HepG2 (cell line): ENCODE results near the gene AQP6. TPM values are rescaled to one million over a fixed set of nuclear protein-coding genes. Genes with fewer than 3 reads are reported as not detected.

Experiments
- ATAC-seq: fragments of 200-7000 bp; cut with Tn5 transposase; 3 replicates; pipeline ENCODE4 v1.9.1; 2020; ENCODE audit warnings: mild to moderate bottlenecking, moderate library complexity
- BruUV-seq: library from RNA; stranded (reverse); fragments of 400-500 nt; replicated peaks from 2 replicates; lab custom pipeline; 2021; lab: Mats Ljungman, UMichigan
- CTCF ChIA-PET: fragments of 300-600 bp; formaldehyde crosslinking; extraction: SDS; loops from one replicate; lab custom pipeline; 2021; ENCODE audit warnings: low total read pairs, inconsistent platforms, low intra/inter-chr PET ratio; lab: Yijun Ruan, JAX
- POLR2A ChIA-PET: fragments of 350-600 bp; sonication (Branson Sonifier 250); formaldehyde crosslinking; loops from one replicate; lab custom pipeline; 2020; ENCODE audit warnings: antibody characterized with exemption, inconsistent platforms; lab: Yijun Ruan, JAX
- DNase-seq: peaks from one replicate; pipeline ENCODE4 v3.0.0-alpha.2; 2015; ENCODE audit warnings: low spot score
- FAIRE-seq: peaks from 3 replicates; lab custom pipeline; 2011; peaks lifted over from hg19 to GRCh38; lab: Jason Lieb, UNC
- H2AFZ ChIP-seq: one replicate; pipeline ENCODE4 v1.6.1; 2011; ENCODE audit warnings: low read length, inconsistent platforms
- H3K27ac ChIP-seq: fragments of 300-600 bp; 3 replicates; pipeline ENCODE4 v1.8.0; 2011; ENCODE audit warnings: mixed run types, mild to moderate bottlenecking, mixed read lengths, low read length, inconsistent platforms; ENCODE audit not compliant: insufficient read depth; ENCODE audit errors: extremely low read length
- H3K27me3 ChIP-seq, 2 experiments: fragments of 200-600 bp in 1 of 2; 2 replicates in 1 of 2; 3 replicates in 1 of 2; pipeline versions ENCODE4 v1.6.0 to v1.8.0; 2011; ENCODE audit warnings: low read length in 2 of 2, mild to moderate bottlenecking in 2 of 2, moderate library complexity in 2 of 2, inconsistent platforms in 1 of 2; ENCODE audit not compliant: insufficient read depth in 2 of 2, control insufficient read depth in 1 of 2
- H3K36me3 ChIP-seq, 2 experiments: fragments of 200-600 bp in 1 of 2; replicated peaks in 1 of 2; 2 replicates in 1 of 2; 3 replicates in 1 of 2; pipeline versions ENCODE4 v1.5.1 to v1.8.0; 2011; ENCODE audit warnings: low read length in 2 of 2, inconsistent platforms in 1 of 2; ENCODE audit not compliant: insufficient read depth in 2 of 2, control insufficient read depth in 1 of 2
- H3K4me1 ChIP-seq: 2 replicates; pipeline ENCODE4 v1.5.1; 2012; ENCODE audit warnings: low read length, inconsistent platforms; ENCODE audit not compliant: insufficient read depth
- H3K4me2 ChIP-seq: 2 replicates; pipeline ENCODE4 v1.6.0; 2011; ENCODE audit warnings: low read depth, low read length, inconsistent platforms
- H3K4me3 ChIP-seq, 3 experiments: fragments of 200-600 bp in 1 of 3; sonication (generic), shearing (Covaris generic) in 1 of 3; replicated peaks in 1 of 3; 2 replicates each; pipeline ENCODE4 v1.5.1; 2011 to 2016; ENCODE audit warnings: low read length in 3 of 3, inconsistent platforms in 2 of 3, low read depth in 2 of 3, mild to moderate bottlenecking in 2 of 3, control low read depth in 1 of 3, mixed read lengths in 1 of 3; ENCODE audit not compliant: insufficient read depth in 1 of 3
- H3K79me2 ChIP-seq: one replicate; pipeline ENCODE4 v1.6.1; 2011; ENCODE audit warnings: low read length, inconsistent platforms; ENCODE audit not compliant: insufficient read depth
- H3K9ac ChIP-seq: 2 replicates; pipeline ENCODE4 v1.6.0; 2011; ENCODE audit warnings: mild to moderate bottlenecking, low read depth, low read length, inconsistent platforms; ENCODE audit not compliant: insufficient read depth
- H3K9me3 ChIP-seq: 2 replicates; pipeline ENCODE4 v1.5.1; 2012; ENCODE audit warnings: mild to moderate bottlenecking, low read length
- H4K20me1 ChIP-seq: 2 replicates; pipeline ENCODE4 v1.6.0; 2011; ENCODE audit warnings: inconsistent platforms, mild to moderate bottlenecking, low read length, moderate library complexity; ENCODE audit not compliant: insufficient read depth
- ELF3 ChIP-seq: IDR thresholded peaks from 2 replicates; pipeline ENCODE4 v1.6.1; 2016; ENCODE audit warnings: missing genetic modification reagents, missing compliant biosample characterization
- GABPA ChIP-seq, 2 experiments: IDR thresholded peaks; 2 replicates each; pipeline ENCODE4 v1.6.1; 2011 to 2016; ENCODE audit warnings: low read depth in 2 of 2, low read length in 1 of 2, missing biosample characterization in 1 of 2, missing genetic modification characterization in 1 of 2
- HDAC2 ChIP-seq: sonication (generic); formaldehyde crosslinking; IDR thresholded peaks from 2 replicates; pipeline ENCODE4 v1.4.0; 2020; ENCODE audit warnings: missing genetic modification reagents
- MYPOP ChIP-seq: sonication (generic); formaldehyde crosslinking; IDR thresholded peaks from 2 replicates; pipeline ENCODE4 v1.8.1; 2023; ENCODE audit warnings: mild to moderate bottlenecking, moderate library complexity, missing genetic modification reagents
- NFATC3 ChIP-seq: sonication (generic); formaldehyde crosslinking; IDR thresholded peaks from 2 replicates; pipeline ENCODE4 v1.5.1; 2020; ENCODE audit warnings: mild to moderate bottlenecking, missing genetic modification reagents
- TBX2 ChIP-seq: sonication (generic); formaldehyde crosslinking; IDR thresholded peaks from 2 replicates; pipeline ENCODE4 v1.5.0; 2020; ENCODE audit warnings: missing genetic modification reagents, mild to moderate bottlenecking, borderline replicate concordance
- ZFP1 ChIP-seq: IDR thresholded peaks from 2 replicates; pipeline ENCODE4 v1.6.1; 2016
- ZNF12 ChIP-seq: sonication (generic); formaldehyde crosslinking; IDR thresholded peaks from 2 replicates; pipeline ENCODE4 v1.5.0; 2020; ENCODE audit warnings: missing genetic modification reagents
- ZNF333 ChIP-seq: sonication (generic); formaldehyde crosslinking; IDR thresholded peaks from 2 replicates; pipeline ENCODE4 v1.4.0; 2020; ENCODE audit warnings: mild to moderate bottlenecking, missing genetic modification reagents, borderline replicate concordance
- ZNF343 ChIP-seq: sonication (generic); formaldehyde crosslinking; IDR thresholded peaks from 2 replicates; pipeline ENCODE4 v1.4.0; 2020; ENCODE audit warnings: mild to moderate bottlenecking, missing genetic modification reagents
- ZNF44 ChIP-seq: sonication (generic); formaldehyde crosslinking; IDR thresholded peaks from 2 replicates; pipeline ENCODE4 v1.5.1; 2020; ENCODE audit warnings: mild to moderate bottlenecking, missing genetic modification reagents
- ZNF605 ChIP-seq: sonication (generic); formaldehyde crosslinking; IDR thresholded peaks from 2 replicates; pipeline ENCODE4 v1.8.0; 2022; ENCODE audit warnings: mild to moderate bottlenecking, missing genetic modification reagents
- ZNF800 ChIP-seq: sonication (generic); formaldehyde crosslinking; IDR thresholded peaks from 2 replicates; pipeline ENCODE4 v1.4.0; 2020; ENCODE audit warnings: missing genetic modification reagents
- WGBS: methylation state at CpG from one replicate; pipeline ENCODE4 v1.1.6; 2017; ENCODE audit warnings: low lambda C conversion rate; 5-methylcytosine and 5-hydroxymethylcytosine counted together
- in situ Hi-C: cut with HindIII; loops from 2 replicates; pipeline ENCODE4 v1.10.0; 2017; ENCODE audit warnings: low pct_unique_long_range_greater_than_20kb; ENCODE audit not compliant: extremely low pct_ligation_motif_present
- intact Hi-C: fragments of 100-400 bp; cut with micrococcal nuclease; formaldehyde crosslinking; loops from one replicate; pipeline ENCODE4 v1.10.0; 2022; ENCODE audit not compliant: unreplicated experiment
- polyA plus RNA-seq, 8 experiments: library from polyadenylated mRNA; depleted of rRNA in 3 of 8; stranded (reverse) in 7 of 8; unstranded in 1 of 8; fragments of >200 nt; fragmentation: Illumina TruSeq in 4 of 8; extraction: Trizol in 4 of 8; gene quantifications; 2 replicates each; pipeline versions ENCODE4 v1.2.1 to v1.2.3, GENCODE V29; 2011 to 2016; ENCODE audit warnings: low read depth in 4 of 8, missing spikeins in 1 of 8, mixed read lengths in 1 of 8; ENCODE audit not compliant: insufficient read depth in 1 of 8
- total RNA-seq, 5 experiments: library from RNA; depleted of rRNA; stranded (reverse); fragments of >200 nt; fragmentation: Illumina TruSeq; extraction: Trizol; gene quantifications; 2 replicates each; pipeline ENCODE4 v1.2.3, GENCODE V29; 2016; ENCODE audit warnings: low read depth in 1 of 5

AQP6 gene
- total and polyA plus RNA-seq, 2 of the 13 experiments (the other 11 are each of a cell fraction or from before 2014, with no cell fraction given): 0.32 to 1.3 TPM

- Histone ChIP-seq H3K4me2 (peak overlapping the region; percentile 15; the same call in 1 of the 2 replicates), H3K4me1 (peaks cover 74% of the 10 kb centered on the region), H4K20me1 (no peaks in the 10 kb centered on the region), H3K27me3 (no peaks in the 10 kb centered on the region; a peak in 2 of 5 replicates), H3K79me2 (no peaks in the 10 kb centered on the region), H3K9me3 (no peaks in the 10 kb centered on the region), H2AFZ (no peak overlapping the region), H3K27ac (no peak overlapping the region), H3K9ac (no peak overlapping the region), H3K4me3 (no peak overlapping the region), H3K36me3 (no peaks in the 10 kb centered on the region)
- ATAC-seq (peak; percentile 13), DNase-seq (no peak), FAIRE-seq (no peak)
- no TSS peak for BruUV-seq
- CTCF ChIA-PET: no interaction called here
- TF ChIP-seq ZNF12 (CRISPR knock-in tag) (no peak), ZNF605 (CRISPR knock-in tag) (no peak), GABPA (IDR thresholded peaks at IDR 0.05; ENCODE audit: low read depth, low read length) (no peak), GABPA (CRISPR knock-in tag; IDR thresholded peaks at IDR 0.05; ENCODE audit: low read depth) (no peak)
- intact Hi-C loops (no loop called here), in situ Hi-C loops (no loop called here)
- 64% methylated on average over 8 of the region's 10 CpGs for WGBS
- POLR2A ChIA-PET: interaction anchor here (3.8 kb wide), 1 partner anchor 11 kb away, joined by 24 read pairs; no protein-coding TSS in a partner anchor
Measured at GRCh38 chr12:49979016-49979586, 6.4 kb downstream of the AQP6 start.

- FAIRE-seq: no peak
- TF ChIP-seq NFATC3 (CRISPR knock-in tag) (no peak), ZNF333 (CRISPR knock-in tag) (no peak), HDAC2 (CRISPR knock-in tag) (no peak), TBX2 (CRISPR knock-in tag) (no peak), ZFP1 (CRISPR knock-in tag) (no peak), ZNF800 (CRISPR knock-in tag) (no peak), ZNF343 (no peak), ZNF44 (no peak), ELF3 (CRISPR knock-in tag) (no peak), MYPOP (CRISPR knock-in tag) (no peak)
- no TSS peak for BruUV-seq
- no peak for ATAC-seq
- no peak overlapping the region for H3K4me2 ChIP-seq
- DNase-seq: no peak
- CTCF ChIA-PET: no interaction called here
- H3K9ac ChIP-seq: no peak overlapping the region
- in situ Hi-C loops (no loop called here), intact Hi-C loops (loop anchor here (5.0 kb wide), 1 partner anchor 43 kb away; no protein-coding TSS in a partner anchor)
- H3K36me3 ChIP-seq: no peaks in the 10 kb centered on the region
- POLR2A ChIA-PET: interaction anchor here (3.8 kb wide), 1 partner anchor 12 kb away, joined by 24 read pairs; no protein-coding TSS in a partner anchor
- peaks cover 74% of the 10 kb centered on the region for H3K4me1 ChIP-seq
- H4K20me1 ChIP-seq: no peaks in the 10 kb centered on the region
- no peaks in the 10 kb centered on the region for H3K9me3 ChIP-seq
- no peak overlapping the region for H2AFZ ChIP-seq
- H3K27me3 ChIP-seq: no peaks in the 10 kb centered on the region; a peak in 2 of 5 replicates
- H3K79me2 ChIP-seq: no peaks in the 10 kb centered on the region
- H3K4me3 ChIP-seq: no peak overlapping the region
- 81% methylated on average over 3 of the region's 3 CpGs for WGBS
- H3K27ac ChIP-seq: no peak overlapping the region
Measured at GRCh38 chr12:49979791-49980190, 7.0 kb downstream of the AQP6 start.
